Ascending aorta (tissue), 2 donors: Measurements from ENCODE around the gene TSPAN12. TPM values are rescaled to one million over a fixed set of nuclear protein-coding genes. Genes with fewer than 3 reads are reported as not detected.
"Not testable (repeated sequence)": the region's sequence is repeated elsewhere in the genome, so short reads cannot be mapped to it uniquely, and the experiment has no call there.

ENCODE experiments used
- DNase-seq, 2 donors: peaks; one replicate each; pipeline ENCODE4 v3.0.0-alpha.2; 2019; ENCODE audit warnings: low spot score in 2 of 2
- H3K27ac ChIP-seq, 2 donors: fragments of 200-600 bp; sonication (generic); one replicate each; pipeline ENCODE4 v1.5.1; 2016 to 2017; ENCODE audit warnings: mild to moderate bottlenecking in 1 of 2
- H3K27me3 ChIP-seq: fragments of 200-600 bp; sonication (generic); one replicate; pipeline ENCODE4 v1.5.1; 2017
- H3K36me3 ChIP-seq, 2 donors: fragments of 200-600 bp; sonication (generic); one replicate each; pipeline ENCODE4 v1.5.1; 2016
- H3K4me1 ChIP-seq, 2 donors: fragments of 200-600 bp; sonication (generic); one replicate each; pipeline ENCODE4 v1.5.1; 2016 to 2017; ENCODE audit warnings: mild to moderate bottlenecking in 1 of 2
- H3K4me3 ChIP-seq, 2 donors: fragments of 200-600 bp; sonication (generic); one replicate each; pipeline ENCODE4 v1.5.1; 2016 to 2017; ENCODE audit warnings: mild to moderate bottlenecking in 1 of 2
- H3K9me3 ChIP-seq, 2 donors: fragments of 200-600 bp; sonication (generic); one replicate each; pipeline ENCODE4 v1.5.1; 2016
- CTCF ChIP-seq, 3 experiments: fragments of 200-600 bp in 2 of 3; fragments of 450-650 bp in 1 of 3; sonication (generic) in 2 of 3; IDR thresholded peaks; one replicate each; pipeline ENCODE4 v1.5.1; 2016 to 2019; ENCODE audit warnings: antibody characterized with exemption in 3 of 3, mild to moderate bottlenecking in 1 of 3, moderate library complexity in 1 of 3
- intact Hi-C: fragments of 100-400 bp; cut with DNase I; formaldehyde crosslinking; loops from one replicate; pipeline ENCODE4 v1.15.1; 2023
- total RNA-seq: library from RNA; depleted of rRNA; stranded (reverse); fragments of >200 nt; gene quantifications from one replicate; pipeline ENCODE4 v1.1.0, GENCODE V29; 2016

The TSPAN12 gene
- total RNA-seq, 1 donor from 2014 or later = 28.9 TPM

- DNase-seq = no peak
- no peak for TF ChIP-seq CTCF (IDR thresholded peaks at IDR 0.05)
- Histone ChIP-seq H3K9me3 (no peaks in the 10 kb centered on the region), H3K36me3 (no peaks in the 10 kb centered on the region), H3K4me3 (no peak overlapping the region), H3K27ac (no peak overlapping the region), H3K4me1 (no peaks in the 10 kb centered on the region), H3K27me3 (no peaks in the 10 kb centered on the region)
- intact Hi-C loops = no loop called here
Measured at GRCh38 chr7:120783721-120784120, 74.2 kb downstream of the TSPAN12 start.

DNA sequence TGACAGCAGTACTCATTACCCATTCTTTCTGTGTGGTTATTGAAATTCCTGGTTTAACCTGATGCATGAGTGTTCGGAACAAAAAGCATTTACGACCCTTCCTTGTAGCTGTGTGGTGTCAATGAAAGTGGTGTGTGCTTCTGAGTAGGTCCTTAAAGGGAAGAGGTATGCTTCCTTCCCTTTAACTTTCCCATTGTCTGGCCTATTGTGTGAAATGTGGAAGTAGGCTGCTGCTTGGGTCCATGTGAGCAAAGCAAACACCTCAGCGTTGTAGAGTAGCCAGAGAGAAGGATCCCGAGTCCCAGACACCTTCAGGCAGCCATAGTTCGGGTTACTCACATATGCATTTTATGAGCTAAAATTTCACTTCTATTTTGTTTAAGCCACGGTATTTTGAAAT lies 74.7 kb downstream of the TSPAN12 start:
- intact Hi-C loops = no loop called here
- no peak for DNase-seq

GRCh38 chr7:120781924-120782323 lies 76.0 kb downstream of the TSPAN12 start:
- H3K27me3 ChIP-seq, H3K36me3 ChIP-seq, H3K9me3 ChIP-seq, H3K4me3 ChIP-seq, H3K4me1 ChIP-seq, H3K27ac ChIP-seq, DNase-seq, intact Hi-C loops: not testable (repeated sequence)

More for the DNA sequence above, 74.7 kb downstream of the TSPAN12 start:
- no peaks in the 10 kb centered on the region for H3K4me1 ChIP-seq
- H3K27me3 ChIP-seq = no peaks in the 10 kb centered on the region
- TF ChIP-seq CTCF (IDR thresholded peaks at IDR 0.05) = no peak
- H3K27ac ChIP-seq = no peak overlapping the region
- H3K9me3 ChIP-seq = no peaks in the 10 kb centered on the region
- no peak overlapping the region for H3K4me3 ChIP-seq
- H3K36me3 ChIP-seq = no peaks in the 10 kb centered on the region

- TF ChIP-seq CTCF (IDR thresholded peaks at IDR 0.05) = no peak
- no peak for DNase-seq
- no peaks in the 10 kb centered on the region for H3K9me3 ChIP-seq
- intact Hi-C loops = no loop called here
- no peaks in the 10 kb centered on the region for H3K36me3 ChIP-seq
- no peaks in the 10 kb centered on the region for H3K4me1 ChIP-seq
- no peak overlapping the region for H3K27ac ChIP-seq
- no peak overlapping the region for H3K4me3 ChIP-seq
- no peaks in the 10 kb centered on the region for H3K27me3 ChIP-seq
Measured at GRCh38 chr7:120780938-120781337, 77.0 kb downstream of the TSPAN12 start.

DNA sequence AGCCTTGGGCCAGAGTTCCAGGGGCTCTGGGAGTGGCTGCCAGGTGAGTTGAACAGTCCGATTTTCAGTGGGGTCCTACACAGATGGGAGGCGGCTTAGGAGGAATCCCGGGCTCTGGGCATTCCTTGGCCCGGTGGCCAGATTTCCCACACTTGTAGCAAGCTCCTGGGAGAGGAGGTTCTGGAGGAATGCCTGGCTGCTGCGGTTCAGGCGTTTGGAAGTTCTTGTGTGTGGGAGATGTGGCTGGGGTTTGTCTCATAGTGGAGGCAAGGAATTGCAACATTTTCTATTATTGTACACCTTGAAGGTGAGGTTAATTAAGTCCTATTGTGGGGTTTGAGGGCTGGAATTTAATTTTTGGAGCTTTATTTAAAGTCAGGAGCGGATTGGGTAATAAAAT lies 77.5 kb downstream of the TSPAN12 start:
- H3K27ac ChIP-seq, H3K9me3 ChIP-seq, H3K4me1 ChIP-seq, H3K27me3 ChIP-seq, intact Hi-C loops, DNase-seq, H3K4me3 ChIP-seq, H3K36me3 ChIP-seq: not testable (repeated sequence)

GRCh38 chr7:120779078-120779477 lies 78.9 kb downstream of the TSPAN12 start:
- H3K9me3 ChIP-seq, H3K36me3 ChIP-seq, H3K27ac ChIP-seq, H3K4me1 ChIP-seq, H3K27me3 ChIP-seq, intact Hi-C loops, DNase-seq, H3K4me3 ChIP-seq: not testable (repeated sequence)

DNA sequence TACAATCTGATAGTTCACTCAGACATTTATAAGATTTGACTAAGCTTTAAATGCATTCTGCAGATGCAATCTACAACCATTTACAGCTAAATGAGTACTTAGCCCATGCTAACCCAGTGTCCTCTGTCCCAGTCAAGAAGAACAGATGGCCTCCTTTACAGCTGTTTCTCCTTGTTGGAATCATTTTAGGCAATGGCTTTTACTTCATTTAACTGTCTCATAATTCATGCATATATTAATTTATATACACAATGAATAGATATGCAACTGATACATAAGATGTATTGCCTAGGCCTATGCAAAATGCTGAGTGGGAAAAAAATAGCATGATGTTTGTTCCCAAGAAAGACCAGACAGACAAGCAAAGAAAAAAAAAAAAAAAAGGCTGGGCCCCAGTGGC lies 82.2 kb downstream of the TSPAN12 start:
- Histone ChIP-seq H3K4me1 (no peaks in the 10 kb centered on the region), H3K27ac (no peak overlapping the region), H3K4me3 (no peak overlapping the region), H3K27me3 (no peaks in the 10 kb centered on the region), H3K9me3 (no peaks in the 10 kb centered on the region), H3K36me3 (no peaks in the 10 kb centered on the region)
- intact Hi-C loops = no loop called here
- TF ChIP-seq CTCF (IDR thresholded peaks at IDR 0.05) = no peak
- no peak for DNase-seq
